A549 treated with Mapracorat at 1 μM for 4 hours (cell line): Measurements from ENCODE around the gene E4F1. TPM values are rescaled to one million over a fixed set of nuclear protein-coding genes. Genes with fewer than 3 reads are reported as not detected.

Experiments used
- total RNA-seq: library from RNA; stranded (reverse); fragments of 200-300 nt; extraction: Qiagen RNA extraction; gene quantifications from 5 replicates; pipeline ENCODE4 v1.2.3, GENCODE V29; 2022

Gene E4F1
- total RNA-seq, result 18.6 to 29.6 TPM (median 27.2 TPM) in 5 replicates

GRCh38 chr16:2223221-2223941 is at the start of gene E4F1:
TSS of gene E4F1 (plus strand) at chr16:2223591. CDS start at chr16:2223614, 23 bp downstream.

GRCh38 chr16:2196162-2196980 is 27.0 kb upstream of the E4F1 start, which contains the start of gene CASKIN1:
TSS of gene CASKIN1 (minus strand) at chr16:2196605. CDS start at chr16:2196432, 173 bp downstream.

GRCh38 chr16:2205104-2205966 is 18.1 kb upstream of the E4F1 start, which contains the start of gene MLST8:
TSS of gene MLST8 (plus strand) at chr16:2205454. CDS start at chr16:2206086, 632 bp downstream.

GRCh38 chr16:2210386-2211365 is 12.7 kb upstream of the E4F1 start, which contains the start of gene BRICD5:
TSS of gene BRICD5 (minus strand) at chr16:2210863. CDS start at chr16:2210833, 30 bp downstream.

GRCh38 chr16:2214719-2214968 is 8.7 kb upstream of the E4F1 start, which contains the start of gene PGP:
TSS of gene PGP (minus strand) at chr16:2214840. CDS start at chr16:2214777, 63 bp downstream.

GRCh38 chr16:2236337-2237101 is 13.1 kb downstream of the E4F1 start, which contains the start of gene DNASE1L2:
TSS of gene DNASE1L2 (plus strand) at chr16:2236444. CDS start at chr16:2236817, 373 bp downstream.

GRCh38 chr16:2251296-2252111 is 28.1 kb downstream of the E4F1 start, which contains the start of gene ECI1:
TSS of gene ECI1 (minus strand) at chr16:2251587. CDS start at chr16:2251566, 21 bp downstream.

GRCh38 chr16:2267913-2268666 is 44.7 kb downstream of the E4F1 start, which contains the start of gene RNPS1:
TSS of gene RNPS1 (minus strand) at chr16:2268126. CDS start at chr16:2264643, 3,483 bp downstream.

Other genes starting within 250 kb of the E4F1 start
- 0.19 to 0.38 TPM (median 0.26 TPM) in 4 of 5 replicates, not detected in the other for gene NOXO1, start 242.1 kb upstream of the E4F1 start, total RNA-seq
- 25.8 to 46.2 TPM (median 44.5 TPM) in 5 replicates for gene GFER, start 239.4 kb upstream of the E4F1 start, total RNA-seq
- gene SYNGR3, start 233.6 kb upstream of the E4F1 start, total RNA-seq, result 6.5 to 9.5 TPM (median 7.7 TPM) in 5 replicates
- gene ZNF598, start 213.8 kb upstream of the E4F1 start, total RNA-seq, result 43.2 to 63.7 TPM (median 58.6 TPM) in 5 replicates
- gene NPW, start 203.8 kb upstream of the E4F1 start, total RNA-seq, result 0.52 to 0.94 TPM (median 0.70 TPM) in 5 replicates
- 40.1 to 62.6 TPM (median 58.3 TPM) in 5 replicates for gene NHERF2, start 196.7 kb upstream of the E4F1 start, total RNA-seq
- gene NTHL1, start 175.8 kb upstream of the E4F1 start, total RNA-seq, result 34.2 to 50.8 TPM (median 47.0 TPM) in 5 replicates
- gene TSC2, start 175.6 kb upstream of the E4F1 start, total RNA-seq, result 29.8 to 45.0 TPM (median 38.0 TPM) in 5 replicates
- gene PKD1, start 87.7 kb upstream of the E4F1 start, total RNA-seq, result 33.0 to 58.8 TPM (median 49.3 TPM) in 5 replicates
- gene RAB26, start 75.0 kb upstream of the E4F1 start, total RNA-seq, result 2.4 to 4.2 TPM (median 3.9 TPM) in 5 replicates
- 34.7 to 54.8 TPM (median 48.4 TPM) in 5 replicates for gene TRAF7, start 67.8 kb upstream of the E4F1 start, total RNA-seq
- gene CASKIN1, start 27.0 kb upstream of the E4F1 start, total RNA-seq, result 0.33 to 1.1 TPM (median 0.49 TPM) in 5 replicates
- gene MLST8, start 18.1 kb upstream of the E4F1 start, total RNA-seq, result 39.5 to 58.7 TPM (median 48.6 TPM) in 5 replicates
- 2.6 to 6.1 TPM (median 5.7 TPM) in 5 replicates for gene BRICD5, start 12.7 kb upstream of the E4F1 start, total RNA-seq
- 16.2 to 35.5 TPM (median 34.1 TPM) in 5 replicates for gene PGP, start 8.8 kb upstream of the E4F1 start, total RNA-seq
- gene DNASE1L2, start 12.9 kb downstream of the E4F1 start, total RNA-seq, result 0.77 to 2.0 TPM (median 1.3 TPM) in 5 replicates
- 44.3 to 102 TPM (median 91.5 TPM) in 5 replicates for gene ECI1, start 28.0 kb downstream of the E4F1 start, total RNA-seq
- 243 to 289 TPM (median 255 TPM) in 5 replicates for gene RNPS1, start 44.5 kb downstream of the E4F1 start, total RNA-seq
- 14.5 to 21.9 TPM (median 20.1 TPM) in 5 replicates for gene ABCA3, start 117.1 kb downstream of the E4F1 start, total RNA-seq
- 19.4 to 24.5 TPM (median 22.6 TPM) in 5 replicates for gene CCNF, start 205.9 kb downstream of the E4F1 start, total RNA-seq
- gene TEDC2, start 236.5 kb downstream of the E4F1 start, total RNA-seq, result 15.1 to 24.1 TPM (median 18.4 TPM) in 5 replicates
- 0.13 TPM in 1 of 5 replicates, not detected in the others for gene NTN3, start 247.7 kb downstream of the E4F1 start, total RNA-seq